HCT116 (cell line): ENCODE measurements around the gene GIT2. TPM values are rescaled to one million over a fixed set of nuclear protein-coding genes. Genes with fewer than 3 reads are reported as not detected.

Source experiments
- ATAC-seq: fragments of 200-7000 bp; cut with Tn5 transposase; 2 replicates; pipeline ENCODE4 v1.9.1; 2020; ENCODE audit warnings: mild to moderate bottlenecking, moderate library complexity
- Bru-seq: library from RNA; stranded (reverse); fragments of 400-500 nt; gene quantifications from one replicate; lab custom pipeline; 2021; lab: Mats Ljungman, UMichigan
- BruChase-seq, 2 experiments: library from RNA; stranded (reverse); fragments of 400-500 nt; gene quantifications; one replicate each; lab custom pipeline; 2021; lab: Mats Ljungman, UMichigan
- BruUV-seq: library from RNA; stranded (reverse); fragments of 400-500 nt; replicated peaks from 2 replicates; lab custom pipeline; 2021; lab: Mats Ljungman, UMichigan
- CTCF ChIA-PET: fragments of 300-600 bp; sonication (Branson Sonifier 250); formaldehyde crosslinking; loops from one replicate; lab custom pipeline; 2021; ENCODE audit warnings: antibody characterized with exemption; lab: Charles Lee
- POLR2A ChIA-PET: fragments of 300-600, 350-600 bp; sonication (Branson Sonifier 250); formaldehyde crosslinking; loops from one replicate; lab custom pipeline; 2021; ENCODE audit warnings: antibody characterized with exemption; lab: Charles Lee
- RAD21 ChIA-PET, 2 experiments: fragments of 300-600 bp; sonication (Branson Sonifier 250); formaldehyde crosslinking; loops; one replicate each; lab custom pipeline; 2023; ENCODE audit warnings: low total read pairs in 2 of 2; ENCODE audit not compliant: uncharacterized antibody in 2 of 2, unreplicated experiment in 2 of 2, low non-redundant PET in 1 of 2; lab: Charles Lee
- DNase-seq: peaks from one replicate; pipeline ENCODE4 v3.0.0-alpha.2; 2010; ENCODE audit warnings: low read depth, low spot score
- H2AFZ ChIP-seq: fragments of 200-600 bp; shearing (Covaris generic), sonication (generic); 2 replicates; pipeline ENCODE4 v1.6.1; 2017; ENCODE audit warnings: low read depth, mixed run types, mixed read lengths, antibody characterized with exemption, low read length; ENCODE audit not compliant: poor library complexity, severe bottlenecking
- H3K27ac ChIP-seq: 2 replicates; pipeline ENCODE4 v1.5.1; 2012; ENCODE audit warnings: low read depth, low read length
- H3K27me3 ChIP-seq: fragments of 200-600 bp; sonication (generic); 2 replicates; pipeline ENCODE4 v1.6.1; 2016; ENCODE audit warnings: mixed run types, low read length, mixed read lengths; ENCODE audit not compliant: insufficient read depth
- H3K36me3 ChIP-seq, 2 experiments: fragments of 200-500 bp in 1 of 2; fragments of 200-600 bp in 1 of 2; sonication (Bioruptor generic) in 1 of 2; sonication (generic) in 1 of 2; 2 replicates each; pipeline versions ENCODE4 v1.5.1 to v1.6.1; 2014 to 2016; ENCODE audit warnings: low read length in 2 of 2, inconsistent platforms in 1 of 2, mixed read lengths in 1 of 2, mixed run types in 1 of 2; ENCODE audit not compliant: insufficient read depth in 2 of 2, control insufficient read depth in 1 of 2
- H3K4me1 ChIP-seq, 2 experiments: fragments of 200-600 bp in 1 of 2; sonication (generic) in 1 of 2; 2 replicates each; pipeline versions ENCODE4 v1.5.1 to v1.6.1; 2012 to 2017; ENCODE audit warnings: low read length in 2 of 2, inconsistent platforms in 1 of 2, mild to moderate bottlenecking in 1 of 2, mixed read lengths in 1 of 2, mixed run types in 1 of 2, moderate library complexity in 1 of 2; ENCODE audit not compliant: insufficient read depth in 2 of 2, control insufficient read depth in 1 of 2
- H3K4me2 ChIP-seq: fragments of 200-600 bp; sonication (generic); 2 replicates; pipeline ENCODE4 v1.6.1; 2017; ENCODE audit warnings: mixed run types, low read length, mixed read lengths
- H3K4me3 ChIP-seq, 2 experiments: fragments of 200-600 bp in 1 of 2; sonication (generic) in 1 of 2; replicated peaks in 1 of 2; 2 replicates each; pipeline ENCODE4 v1.5.1; 2011 to 2016; ENCODE audit warnings: low read length in 2 of 2, control low read depth in 1 of 2, low read depth in 1 of 2, mild to moderate bottlenecking in 1 of 2, mixed read lengths in 1 of 2, mixed run types in 1 of 2
- H3K79me2 ChIP-seq: fragments of 200-600 bp; sonication (generic); 2 replicates; pipeline ENCODE4 v1.6.1; 2017; ENCODE audit warnings: mild to moderate bottlenecking, mixed run types, low read length, moderate library complexity, mixed read lengths; ENCODE audit not compliant: insufficient read depth
- H3K9ac ChIP-seq: fragments of 200-600 bp; sonication (generic); 2 replicates; pipeline ENCODE4 v1.6.1; 2016; ENCODE audit warnings: low read length, mixed read lengths
- H3K9me2 ChIP-seq: fragments of 200-600 bp; sonication (generic), shearing (Covaris generic); 2 replicates; pipeline ENCODE4 v1.6.1; 2017; ENCODE audit warnings: mixed run types, mild to moderate bottlenecking, moderate library complexity; ENCODE audit not compliant: insufficient read depth
- H3K9me3 ChIP-seq, 2 experiments: fragments of 200-500 bp in 1 of 2; fragments of 200-600 bp in 1 of 2; sonication (Bioruptor generic) in 1 of 2; sonication (generic) in 1 of 2; 2 replicates each; pipeline ENCODE4 v1.6.1; 2014 to 2017; ENCODE audit warnings: low read length in 2 of 2, mixed read lengths in 2 of 2, inconsistent platforms in 1 of 2, low read depth in 1 of 2, mild to moderate bottlenecking in 1 of 2, mixed run types in 1 of 2, moderate library complexity in 1 of 2; ENCODE audit not compliant: control insufficient read depth in 1 of 2, insufficient read depth in 1 of 2
- H4K20me1 ChIP-seq: fragments of 200-600 bp; sonication (generic), shearing (Covaris generic); 2 replicates; pipeline ENCODE4 v1.6.1; 2017; ENCODE audit warnings: mixed run types, mild to moderate bottlenecking, moderate library complexity; ENCODE audit not compliant: insufficient read depth
- EGR1 ChIP-seq: IDR thresholded peaks from 2 replicates; pipeline ENCODE4 v1.6.1; 2012; ENCODE audit warnings: low read depth
- ELF1 ChIP-seq: IDR thresholded peaks from 2 replicates; pipeline ENCODE4 v1.6.1; 2012; ENCODE audit warnings: low read depth, borderline replicate concordance
- EZH2phosphoT487 ChIP-seq: fragments of 200-600 bp; IDR thresholded peaks from 2 replicates; pipeline ENCODE4 v1.6.1; 2018; ENCODE audit warnings: antibody characterized with exemption, borderline replicate concordance
- JUND ChIP-seq: IDR thresholded peaks from 2 replicates; pipeline ENCODE4 v1.6.1; 2012
- MAX ChIP-seq: IDR thresholded peaks from 2 replicates; pipeline ENCODE4 v1.6.1; 2012
- POLR2A ChIP-seq: IDR thresholded peaks from 2 replicates; pipeline ENCODE4 v1.7.0; 2011; ENCODE audit warnings: borderline replicate concordance; ENCODE audit not compliant: insufficient read depth, insufficient read length; ENCODE audit errors: extremely low read depth
- POLR2AphosphoS5 ChIP-seq: IDR thresholded peaks from 2 replicates; pipeline ENCODE4 v1.6.1; 2011; ENCODE audit warnings: mild to moderate bottlenecking, low read depth, low read length, moderate library complexity
- SIN3A ChIP-seq: IDR thresholded peaks from 2 replicates; pipeline ENCODE4 v1.6.1; 2012; ENCODE audit warnings: low read depth
- SP1 ChIP-seq: IDR thresholded peaks from 2 replicates; pipeline ENCODE4 v1.6.1; 2012; ENCODE audit warnings: low read depth
- SRF ChIP-seq: IDR thresholded peaks from 2 replicates; pipeline ENCODE4 v1.6.1; 2012; ENCODE audit warnings: low read depth
- TCF7L2 ChIP-seq: IDR thresholded peaks from 2 replicates; pipeline ENCODE4 v1.7.0; 2011; ENCODE audit warnings: borderline replicate concordance, inconsistent platforms; ENCODE audit not compliant: insufficient read depth, insufficient read length; ENCODE audit errors: extremely low read depth
- YY1 ChIP-seq: IDR thresholded peaks from 2 replicates; pipeline ENCODE4 v1.6.1; 2011; ENCODE audit warnings: low read length, low read depth, moderate library complexity, mild to moderate bottlenecking; ENCODE audit not compliant: insufficient replicate concordance; ENCODE audit errors: extremely low read depth
- ZFX ChIP-seq: fragments of 450-650 bp; IDR thresholded peaks from 2 replicates; pipeline ENCODE4 v1.6.1; 2017
- intact Hi-C: fragments of 100-400 bp; cut with micrococcal nuclease; formaldehyde crosslinking; loops from 2 replicates; pipeline ENCODE4 v1.10.0; 2022
- long read RNA-seq: library from polyadenylated mRNA; unstranded; transcript quantifications from one replicate; pipeline ENCODE4 v2.0.0, GENCODE V29; 2021; ENCODE audit not compliant: unreplicated experiment
- polyA plus RNA-seq: library from polyadenylated mRNA; unstranded; fragments of >200 nt; gene quantifications from 2 replicates; pipeline ENCODE4 v1.2.1, GENCODE V29; 2012; ENCODE audit warnings: missing spikeins
- total RNA-seq: library from RNA; stranded (reverse); gene quantifications from one replicate; pipeline ENCODE4 v1.2.1, GENCODE V29; 2021; ENCODE audit not compliant: unreplicated experiment

GIT2 gene
- total RNA-seq (21.5 TPM), Bru-seq, nascent RNA (percentile 60 among the genes with signal in this experiment), BruChase-seq, experiment 1, labeled RNA remaining after a 6-hour chase (percentile 67 among the genes with signal in this experiment), BruChase-seq, experiment 2, labeled RNA remaining after a 2-hour chase (percentile 72 among the genes with signal in this experiment)
- 12.9 and 14.7 TPM in 2 replicates for polyA plus RNA-seq
- long read RNA-seq, full-length matches to known transcripts, result 30 of 46 reads
- long read RNA-seq, partial matches to known transcripts, result 3 of 46 reads
- long read RNA-seq, other reads (novel, unspliced or antisense), result 13 of 46 reads

- intact Hi-C loops, result no loop called here
- Histone ChIP-seq H3K9me2 (no peaks in the 10 kb centered on the region), H3K9ac (peak within 1 kb of the TSS; percentile 66), H2AFZ (peak within 1 kb of the TSS; percentile 95), H3K4me2 (peak within 1 kb of the TSS; percentile 94), H3K27me3 (no peaks in the 10 kb centered on the region), H4K20me1 (no peaks in the 10 kb centered on the region), H3K9me3 (no peaks in the 10 kb centered on the region), H3K4me3 (peak within 1 kb of the TSS; percentile 82 to 85), H3K4me1 (peaks cover 15 to 33% of the 10 kb centered on the region in 2 experiments), H3K79me2 (peaks cover 42% of the 10 kb centered on the region), H3K36me3 (no peaks in the 10 kb centered on the region), H3K27ac (peak within 1 kb of the TSS; percentile 68)
- ChIA-PET RAD21 (no interaction called here), POLR2A (no interaction called here), CTCF (no interaction called here)
- TF ChIP-seq SRF (no peak), ELF1 (peak; percentile 75), SP1 (no peak), POLR2A (peak; percentile 76), JUND (no peak), ZFX (peak; percentile 80), SIN3A (peak; percentile 81), MAX (peak; percentile 72), EZH2phosphoT487 (no peak), POLR2AphosphoS5 (peak; percentile 89), TCF7L2 (peak; percentile 34), EGR1 (peak; percentile 62; the same call in 1 of the 2 replicates), YY1 (peak; percentile 99)
- ATAC-seq, result peak; percentile 79
- no TSS peak for BruUV-seq
- DNase-seq, result peak; percentile 85
Observed at GRCh38 chr12:109995686-109996482, at the start of gene GIT2. Gene GIT2 (minus strand): TSS chr12:109996368. CDS start chr12:109996224, 144 bp downstream.
